Gastrocnemius medialis (tissue), 4 donors: ENCODE data around the gene HIVEP1.

Source experiments
- POLR2A ChIP-seq, 2 donors: fragments of 450-650 bp; IDR thresholded peaks; one replicate each; pipeline ENCODE4 v1.6.1; 2017; ENCODE audit warnings: antibody characterized with exemption in 2 of 2, mild to moderate bottlenecking in 2 of 2, moderate library complexity in 2 of 2
- TF ChIP-seq, protein P1 (sequence below), 5 experiments: fragments of 450-650 bp in 3 of 5; fragments of 200-600 bp in 2 of 5; sonication (generic) in 2 of 5; IDR thresholded peaks in 4 of 5; conservative IDR thresholded peaks in 1 of 5; 1 replicate in 4 of 5; 2 replicates in 1 of 5; pipeline ENCODE4 v1.5.1; 2016 to 2019; ENCODE audit warnings: antibody characterized with exemption in 5 of 5, mild to moderate bottlenecking in 3 of 5, moderate library complexity in 3 of 5

DNA sequence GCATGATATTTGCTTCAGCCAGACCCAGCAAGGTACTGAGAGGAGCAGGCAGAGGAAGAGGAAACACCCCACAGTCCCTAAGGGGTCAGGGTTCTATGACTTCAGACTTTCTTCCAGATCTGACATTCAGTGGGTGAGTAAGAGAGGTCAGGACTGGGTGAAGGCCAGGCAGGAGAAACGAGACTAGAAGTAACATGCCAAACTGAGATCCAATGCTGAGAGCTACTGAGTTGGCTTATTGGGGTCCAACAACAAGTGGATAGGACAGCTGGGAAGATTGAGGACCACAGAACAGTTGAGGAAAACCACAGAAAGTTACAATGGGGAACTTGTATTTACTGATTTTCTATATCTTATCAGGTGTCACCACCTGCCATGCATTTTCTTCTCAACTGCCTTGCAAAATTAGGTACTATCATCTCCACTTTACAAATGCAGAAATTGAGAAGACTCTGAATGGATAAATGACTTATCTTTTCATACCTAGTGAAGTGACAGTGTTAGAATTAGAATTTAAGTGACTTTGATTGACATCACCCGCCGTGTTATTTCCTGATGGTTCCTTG, 43.8 kb upstream of the HIVEP1 start:
- TF ChIP-seq, protein P1, sequence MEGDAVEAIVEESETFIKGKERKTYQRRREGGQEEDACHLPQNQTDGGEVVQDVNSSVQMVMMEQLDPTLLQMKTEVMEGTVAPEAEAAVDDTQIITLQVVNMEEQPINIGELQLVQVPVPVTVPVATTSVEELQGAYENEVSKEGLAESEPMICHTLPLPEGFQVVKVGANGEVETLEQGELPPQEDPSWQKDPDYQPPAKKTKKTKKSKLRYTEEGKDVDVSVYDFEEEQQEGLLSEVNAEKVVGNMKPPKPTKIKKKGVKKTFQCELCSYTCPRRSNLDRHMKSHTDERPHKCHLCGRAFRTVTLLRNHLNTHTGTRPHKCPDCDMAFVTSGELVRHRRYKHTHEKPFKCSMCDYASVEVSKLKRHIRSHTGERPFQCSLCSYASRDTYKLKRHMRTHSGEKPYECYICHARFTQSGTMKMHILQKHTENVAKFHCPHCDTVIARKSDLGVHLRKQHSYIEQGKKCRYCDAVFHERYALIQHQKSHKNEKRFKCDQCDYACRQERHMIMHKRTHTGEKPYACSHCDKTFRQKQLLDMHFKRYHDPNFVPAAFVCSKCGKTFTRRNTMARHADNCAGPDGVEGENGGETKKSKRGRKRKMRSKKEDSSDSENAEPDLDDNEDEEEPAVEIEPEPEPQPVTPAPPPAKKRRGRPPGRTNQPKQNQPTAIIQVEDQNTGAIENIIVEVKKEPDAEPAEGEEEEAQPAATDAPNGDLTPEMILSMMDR (IDR thresholded peaks at IDR 0.05 in 4 of 5, conservative IDR thresholded peaks at IDR 0.05 in 1 of 5) = no peak
- no peak for TF ChIP-seq POLR2A (IDR thresholded peaks at IDR 0.05)
